Epithelial cell of esophagus (primary cell): Measurements from ENCODE around the gene DEGS1.

Experiments
- DNase-seq: peaks from one replicate; pipeline ENCODE4 v3.0.0; 2010; ENCODE audit warnings: low read depth
- H3K4me3 ChIP-seq: 2 replicates; pipeline ENCODE4 v1.5.1; 2011; ENCODE audit warnings: mild to moderate bottlenecking, low read length, control low read depth
- CTCF ChIP-seq: IDR thresholded peaks from 2 replicates; pipeline ENCODE4 v1.5.1; 2011; ENCODE audit warnings: low read depth, mild to moderate bottlenecking, low read length, control low read depth, inconsistent platforms; ENCODE audit not compliant: insufficient read depth; ENCODE audit errors: missing control alignments

The DEGS1 gene

GRCh38 chr1:224182866-224183590 lies at the start of gene DEGS1:
Gene DEGS1 (plus strand): TSS chr1:224183240. CDS start chr1:224183337, 97 bp downstream.
- no peak for TF ChIP-seq CTCF
- DNase-seq, result peak; percentile 82

GRCh38 chr1:224133741-224134299 lies 49.2 kb upstream of the DEGS1 start:
- no peak overlapping the region for H3K4me3 ChIP-seq
- TF ChIP-seq CTCF, result no peak
- DNase-seq, result peak; percentile 56

More at GRCh38 chr1:224182866-224183590, at the start of gene DEGS1:
- H3K4me3 ChIP-seq, result peak within 1 kb of the TSS; percentile 69

- TF ChIP-seq CTCF, result no peak
- DNase-seq, result no peak
- no peak overlapping the region for H3K4me3 ChIP-seq
Measured at GRCh38 chr1:224137518-224137917, 45.5 kb upstream of the DEGS1 start.

- no peak overlapping the region for H3K4me3 ChIP-seq
- DNase-seq, result no peak
- TF ChIP-seq CTCF, result no peak
Measured at GRCh38 chr1:224138198-224138597, 44.8 kb upstream of the DEGS1 start.

GRCh38 chr1:224141693-224142092 lies 41.3 kb upstream of the DEGS1 start:
- no peak for TF ChIP-seq CTCF
- DNase-seq, result no peak
- H3K4me3 ChIP-seq, result no peak overlapping the region

GRCh38 chr1:224149709-224150108 lies 33.3 kb upstream of the DEGS1 start:
- no peak for DNase-seq
- no peak overlapping the region for H3K4me3 ChIP-seq
- no peak for TF ChIP-seq CTCF

- no peak for TF ChIP-seq CTCF
- no peak overlapping the region for H3K4me3 ChIP-seq
- DNase-seq, result no peak
Measured at GRCh38 chr1:224151117-224151516, 31.9 kb upstream of the DEGS1 start.
